ENCODE data around the gene NFILZ.

DNA sequence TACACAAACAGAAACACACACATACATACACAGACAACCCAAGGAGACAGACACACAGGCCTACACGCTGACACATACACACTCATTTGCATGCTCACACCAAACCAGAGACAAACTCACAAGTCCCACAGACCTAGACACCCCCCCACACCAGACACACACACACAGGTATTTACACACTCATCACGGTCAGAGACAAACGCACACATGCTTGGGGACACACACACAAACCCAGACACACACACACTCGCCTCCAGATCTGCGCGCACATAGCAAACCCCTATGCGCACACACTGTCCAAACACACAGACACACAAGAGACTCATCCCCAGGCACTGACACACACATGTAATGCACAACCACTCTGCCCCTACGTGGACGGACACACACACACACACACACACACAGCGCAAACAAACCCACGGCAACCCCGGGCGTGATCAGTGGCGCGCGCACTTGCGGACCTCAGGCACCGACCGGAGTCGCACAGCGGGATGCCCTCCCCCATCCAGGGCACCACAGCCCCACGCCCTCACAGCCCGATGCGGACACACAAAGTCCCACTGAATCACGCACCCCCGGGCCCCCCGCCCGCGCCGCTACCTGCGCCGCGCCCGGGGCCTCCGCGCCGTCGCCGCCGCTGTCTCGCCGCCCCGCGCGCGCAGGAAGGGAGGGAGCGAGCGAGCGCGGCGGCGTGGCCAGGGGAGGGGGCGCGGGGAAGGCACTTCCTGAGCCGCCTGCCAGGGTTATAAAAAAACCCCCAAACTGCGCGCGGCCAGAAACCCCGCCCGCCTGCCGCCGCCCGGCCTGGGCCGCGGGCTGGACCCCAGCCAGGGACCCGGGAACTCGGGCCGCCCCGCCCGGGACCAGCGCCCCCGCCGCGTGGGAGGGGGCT lies 20.1 kb upstream of the NFILZ start, which contains the start of gene ADAMTS10:
- TF ChIP-seq CTCF (IDR thresholded peaks at IDR 0.05; ENCODE audit: low read depth, low read length, poor library complexity, severe bottlenecking) (no peak), EZH2phosphoT487 (IDR thresholded peaks at IDR 0.05; ENCODE audit: borderline replicate concordance, low read length) (no peak)
